Esophagus squamous epithelium (tissue), 4 donors: ENCODE data around the gene C3orf22.

Experiments used
- POLR2A ChIP-seq, 4 donors: fragments of 450-650 bp; IDR thresholded peaks; one replicate each; pipeline ENCODE4 v1.6.1; 2017; ENCODE audit warnings: antibody characterized with exemption in 4 of 4, mild to moderate bottlenecking in 4 of 4, moderate library complexity in 3 of 4
- TF ChIP-seq, protein P1 (sequence below), 6 experiments: fragments of 450-650 bp in 4 of 6; fragments of 200-600 bp in 2 of 6; sonication (generic) in 2 of 6; IDR thresholded peaks; one replicate each; pipeline ENCODE4 v1.5.1; 2016 to 2019; ENCODE audit warnings: antibody characterized with exemption in 6 of 6, mild to moderate bottlenecking in 4 of 6, moderate library complexity in 4 of 6

DNA sequence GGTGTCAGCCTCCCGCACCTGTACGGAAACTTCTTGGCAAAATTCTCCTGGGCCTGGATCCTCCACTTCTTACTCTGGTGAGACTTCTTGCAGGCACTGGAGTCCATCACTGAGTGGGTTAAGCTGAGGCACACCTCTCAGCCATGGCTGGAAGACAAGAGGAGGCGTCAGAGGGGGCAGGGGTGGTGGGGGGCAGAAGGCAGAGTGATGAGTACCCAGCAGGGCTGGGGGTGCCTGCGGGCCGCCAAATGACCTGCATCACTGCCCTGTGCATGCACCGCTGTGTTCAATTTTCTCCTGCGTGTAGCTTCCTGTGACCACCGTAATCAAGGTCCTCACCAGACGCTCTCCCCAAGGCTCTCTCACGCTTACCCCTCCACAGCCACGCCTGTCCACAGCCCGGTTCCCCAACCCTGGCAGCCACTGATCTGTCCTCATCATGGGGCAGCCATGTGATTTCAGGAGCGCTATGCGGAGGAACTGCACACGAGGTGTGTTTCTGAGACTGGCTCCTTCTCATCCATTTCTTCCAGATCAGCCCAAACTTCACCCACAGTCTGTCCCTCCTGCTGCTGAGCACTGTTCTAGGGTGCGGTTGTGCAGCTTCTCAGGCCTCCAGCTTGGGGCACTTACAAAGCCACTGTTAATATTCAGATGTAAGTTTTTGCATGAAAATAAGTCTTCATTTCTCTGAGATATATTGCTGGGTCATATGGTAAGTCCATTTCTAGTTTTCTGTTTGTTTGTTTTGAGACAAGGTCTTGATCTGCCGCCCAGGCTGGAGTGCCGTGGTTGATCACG, 5.2 kb downstream of the C3orf22 start:
- TF ChIP-seq, protein P1, sequence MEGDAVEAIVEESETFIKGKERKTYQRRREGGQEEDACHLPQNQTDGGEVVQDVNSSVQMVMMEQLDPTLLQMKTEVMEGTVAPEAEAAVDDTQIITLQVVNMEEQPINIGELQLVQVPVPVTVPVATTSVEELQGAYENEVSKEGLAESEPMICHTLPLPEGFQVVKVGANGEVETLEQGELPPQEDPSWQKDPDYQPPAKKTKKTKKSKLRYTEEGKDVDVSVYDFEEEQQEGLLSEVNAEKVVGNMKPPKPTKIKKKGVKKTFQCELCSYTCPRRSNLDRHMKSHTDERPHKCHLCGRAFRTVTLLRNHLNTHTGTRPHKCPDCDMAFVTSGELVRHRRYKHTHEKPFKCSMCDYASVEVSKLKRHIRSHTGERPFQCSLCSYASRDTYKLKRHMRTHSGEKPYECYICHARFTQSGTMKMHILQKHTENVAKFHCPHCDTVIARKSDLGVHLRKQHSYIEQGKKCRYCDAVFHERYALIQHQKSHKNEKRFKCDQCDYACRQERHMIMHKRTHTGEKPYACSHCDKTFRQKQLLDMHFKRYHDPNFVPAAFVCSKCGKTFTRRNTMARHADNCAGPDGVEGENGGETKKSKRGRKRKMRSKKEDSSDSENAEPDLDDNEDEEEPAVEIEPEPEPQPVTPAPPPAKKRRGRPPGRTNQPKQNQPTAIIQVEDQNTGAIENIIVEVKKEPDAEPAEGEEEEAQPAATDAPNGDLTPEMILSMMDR (IDR thresholded peaks at IDR 0.05), result no peak
- no peak for TF ChIP-seq POLR2A (IDR thresholded peaks at IDR 0.05)
